DOHH2 (cell line): ENCODE data around the gene CIT.
"Not testable (repeated sequence)": the region's sequence is repeated elsewhere in the genome, so short reads cannot be mapped to it uniquely, and the experiment has no call there.

ENCODE experiments used
- EZH2phosphoT487 ChIP-seq: fragments of 200-600 bp; sonication (generic); IDR thresholded peaks from 2 replicates; pipeline ENCODE4 v1.6.1; 2017; ENCODE audit warnings: borderline replicate concordance, mild to moderate bottlenecking, antibody characterized with exemption, low read length, moderate library complexity, mixed read lengths
- TF ChIP-seq, protein P1 (sequence below): fragments of 200-600 bp; sonication (generic); IDR thresholded peaks from one replicate; pipeline ENCODE4 v1.5.1; 2014; ENCODE audit warnings: antibody characterized with exemption, mild to moderate bottlenecking, low read depth, low read length; ENCODE audit not compliant: poor library complexity, severe bottlenecking

- TF ChIP-seq, protein P1, sequence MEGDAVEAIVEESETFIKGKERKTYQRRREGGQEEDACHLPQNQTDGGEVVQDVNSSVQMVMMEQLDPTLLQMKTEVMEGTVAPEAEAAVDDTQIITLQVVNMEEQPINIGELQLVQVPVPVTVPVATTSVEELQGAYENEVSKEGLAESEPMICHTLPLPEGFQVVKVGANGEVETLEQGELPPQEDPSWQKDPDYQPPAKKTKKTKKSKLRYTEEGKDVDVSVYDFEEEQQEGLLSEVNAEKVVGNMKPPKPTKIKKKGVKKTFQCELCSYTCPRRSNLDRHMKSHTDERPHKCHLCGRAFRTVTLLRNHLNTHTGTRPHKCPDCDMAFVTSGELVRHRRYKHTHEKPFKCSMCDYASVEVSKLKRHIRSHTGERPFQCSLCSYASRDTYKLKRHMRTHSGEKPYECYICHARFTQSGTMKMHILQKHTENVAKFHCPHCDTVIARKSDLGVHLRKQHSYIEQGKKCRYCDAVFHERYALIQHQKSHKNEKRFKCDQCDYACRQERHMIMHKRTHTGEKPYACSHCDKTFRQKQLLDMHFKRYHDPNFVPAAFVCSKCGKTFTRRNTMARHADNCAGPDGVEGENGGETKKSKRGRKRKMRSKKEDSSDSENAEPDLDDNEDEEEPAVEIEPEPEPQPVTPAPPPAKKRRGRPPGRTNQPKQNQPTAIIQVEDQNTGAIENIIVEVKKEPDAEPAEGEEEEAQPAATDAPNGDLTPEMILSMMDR = not testable (repeated sequence)
- TF ChIP-seq EZH2phosphoT487 = not testable (repeated sequence)
Measured at GRCh38 chr12:119657001-119657400, 220.1 kb downstream of the CIT start.
